Measurements from ENCODE around the gene REX1BD.
A peak's percentile ranks its signal among the peaks of the same experiment; 100 is the strongest.

The REX1BD gene

DNA sequence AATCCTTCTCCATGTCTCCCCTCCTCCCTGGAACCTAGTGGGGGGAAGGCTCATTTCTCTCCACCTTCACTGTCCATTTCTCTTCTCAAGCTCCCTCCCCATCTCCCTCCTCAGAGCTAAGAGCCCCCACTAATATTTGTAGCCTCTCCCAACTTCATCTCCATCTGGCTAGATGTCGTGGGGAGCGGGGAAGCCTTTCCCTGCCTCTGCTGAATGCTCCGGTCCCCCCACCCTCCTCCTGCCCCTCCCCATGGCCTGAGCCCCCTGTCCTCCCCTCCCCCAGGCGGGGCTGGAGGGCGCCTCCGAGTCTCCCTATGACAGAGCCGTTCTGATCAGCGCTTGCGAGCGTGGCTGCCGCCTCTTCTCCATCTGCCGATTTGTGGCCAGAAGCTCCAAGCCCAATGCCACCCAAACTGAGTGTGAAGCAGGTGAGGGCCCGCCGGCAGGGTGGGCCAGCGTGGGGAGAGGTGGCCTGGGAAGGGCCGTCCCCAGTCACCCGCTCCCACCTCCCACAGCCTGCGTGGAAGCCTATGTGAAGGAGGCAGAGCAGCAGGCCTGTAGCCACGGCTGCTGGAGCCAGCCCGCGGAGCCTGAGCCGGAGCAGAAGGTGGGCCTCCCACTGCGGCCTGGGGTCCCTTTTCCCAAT is 25.1 kb downstream of the REX1BD start:
- DNase-seq (ENCODE audit: low read depth) = no peak

DNA sequence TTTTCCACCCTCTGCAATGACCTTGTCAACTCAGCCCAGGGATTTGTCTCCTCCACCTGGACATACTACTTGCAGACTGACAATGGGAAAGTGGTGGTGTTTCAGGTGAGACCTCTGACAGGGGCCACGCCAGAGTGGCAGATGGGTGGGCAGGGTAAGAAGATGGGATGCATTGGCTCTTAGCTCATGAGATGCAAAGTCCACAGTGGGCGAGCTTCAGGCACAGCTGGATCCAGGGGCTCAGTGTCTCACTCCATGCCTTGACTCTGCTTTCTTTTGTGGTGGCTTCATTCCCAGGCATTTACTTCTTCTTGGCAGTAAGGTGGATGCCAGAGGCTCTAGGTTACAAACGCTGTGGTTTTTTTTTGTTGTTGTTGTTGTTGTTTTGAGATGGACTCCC is 27.4 kb downstream of the REX1BD start:
- no peak for DNase-seq (ENCODE audit: low read depth)

DNA sequence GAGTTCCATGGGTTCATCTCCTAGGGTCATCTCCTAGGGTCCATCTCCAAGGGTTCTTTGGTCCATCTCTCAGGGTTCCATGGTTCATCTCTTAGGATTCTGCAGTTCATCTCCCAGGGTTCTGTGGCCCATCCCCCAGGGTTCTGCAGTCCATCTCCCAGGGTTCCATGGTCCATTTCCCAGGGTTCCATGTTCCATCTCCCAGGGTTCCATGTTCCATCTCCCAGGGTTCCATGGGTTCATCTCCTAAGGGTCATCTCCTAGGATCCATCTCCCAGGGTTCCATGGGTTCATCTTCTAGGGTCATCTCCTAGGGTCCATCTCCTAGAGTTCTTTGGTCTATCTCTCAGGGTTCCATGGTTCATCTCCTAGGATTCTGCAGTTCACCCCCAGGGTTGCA is 29.0 kb downstream of the REX1BD start:
- no peak for DNase-seq (ENCODE audit: low read depth)

DNA sequence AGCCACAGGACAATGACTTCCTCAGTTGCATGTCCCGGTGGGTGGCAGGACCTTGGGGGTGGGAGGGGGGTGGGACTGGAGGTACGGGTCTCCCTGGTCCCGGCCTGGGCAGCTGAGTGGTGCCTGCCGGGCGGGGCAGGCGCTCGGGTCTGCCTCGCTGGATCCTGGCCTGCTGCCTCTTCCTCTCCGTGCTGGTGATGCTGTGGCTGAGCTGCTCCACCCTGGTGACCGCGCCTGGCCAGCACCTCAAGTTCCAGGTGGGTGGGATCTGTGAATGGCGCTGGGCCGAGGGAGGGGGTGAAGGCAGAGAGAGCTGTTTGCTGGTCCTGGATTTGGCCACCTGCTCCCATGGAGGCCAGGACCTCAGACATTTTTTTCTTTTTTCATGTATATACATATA is 29.6 kb downstream of the REX1BD start:
- no peak for DNase-seq (ENCODE audit: low read depth)

DNA sequence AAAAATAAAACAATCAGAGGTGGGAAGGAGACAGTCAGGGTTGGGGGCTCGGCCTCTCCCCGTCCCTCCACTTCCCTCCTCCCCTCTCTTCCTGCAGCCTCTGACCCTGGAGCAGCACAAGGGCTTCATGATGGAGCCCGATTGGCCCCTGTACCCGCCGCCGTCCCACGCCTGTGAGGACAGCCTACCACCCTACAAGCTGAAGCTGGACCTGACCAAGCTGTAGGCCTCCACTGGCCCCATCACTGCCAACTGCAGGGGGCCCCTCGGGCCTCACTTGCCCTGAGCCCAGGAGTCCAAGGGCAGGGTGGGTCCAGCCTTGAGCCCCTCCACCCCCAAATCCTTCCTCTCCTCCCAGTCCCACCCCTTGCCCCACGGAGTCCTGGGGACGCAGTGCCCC is 31.7 kb downstream of the REX1BD start:
- no peak for DNase-seq (ENCODE audit: low read depth)

DNA sequence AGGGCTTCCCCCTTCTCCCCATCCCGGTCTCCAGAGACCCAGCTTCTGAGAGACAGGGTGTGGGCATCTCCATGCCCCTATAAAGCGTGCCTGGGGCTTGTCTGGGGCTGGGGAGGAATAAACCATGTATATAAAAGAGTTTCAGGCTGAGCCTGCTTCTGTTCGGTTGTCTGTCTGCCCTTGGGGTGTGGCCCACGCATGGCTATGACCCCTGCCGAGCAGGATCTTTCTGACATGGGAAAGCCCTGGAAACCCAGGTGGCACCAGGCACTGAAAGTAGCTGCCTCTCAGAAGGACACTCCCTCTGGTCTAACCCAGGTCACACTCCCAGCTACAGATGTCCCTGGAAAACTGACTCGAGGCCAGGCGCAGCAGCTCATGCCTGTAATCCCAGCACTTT is 32.3 kb downstream of the REX1BD start:
- DNase-seq (ENCODE audit: low read depth) = no peak

DNA sequence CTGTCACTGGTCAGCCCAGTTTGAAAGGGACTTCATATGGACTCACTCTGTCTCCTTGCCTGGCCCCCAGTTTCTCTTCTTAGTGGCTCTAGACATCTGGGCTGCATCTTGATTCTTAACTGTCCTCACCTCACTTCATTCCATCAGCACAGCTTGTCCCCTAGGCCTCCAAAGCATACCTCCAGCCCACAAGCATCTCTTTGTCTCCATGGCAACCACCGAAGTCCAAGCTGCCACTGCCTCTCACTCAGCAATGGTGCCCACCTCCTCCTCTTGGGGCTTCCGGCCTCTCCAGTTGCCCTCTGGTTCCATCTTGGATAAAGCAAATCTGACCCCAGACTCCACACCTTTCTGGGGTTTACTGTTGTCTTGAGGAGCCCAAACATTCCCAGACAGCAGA is 38.3 kb downstream of the REX1BD start:
- DNase-seq (ENCODE audit: low read depth) = no peak

DNA sequence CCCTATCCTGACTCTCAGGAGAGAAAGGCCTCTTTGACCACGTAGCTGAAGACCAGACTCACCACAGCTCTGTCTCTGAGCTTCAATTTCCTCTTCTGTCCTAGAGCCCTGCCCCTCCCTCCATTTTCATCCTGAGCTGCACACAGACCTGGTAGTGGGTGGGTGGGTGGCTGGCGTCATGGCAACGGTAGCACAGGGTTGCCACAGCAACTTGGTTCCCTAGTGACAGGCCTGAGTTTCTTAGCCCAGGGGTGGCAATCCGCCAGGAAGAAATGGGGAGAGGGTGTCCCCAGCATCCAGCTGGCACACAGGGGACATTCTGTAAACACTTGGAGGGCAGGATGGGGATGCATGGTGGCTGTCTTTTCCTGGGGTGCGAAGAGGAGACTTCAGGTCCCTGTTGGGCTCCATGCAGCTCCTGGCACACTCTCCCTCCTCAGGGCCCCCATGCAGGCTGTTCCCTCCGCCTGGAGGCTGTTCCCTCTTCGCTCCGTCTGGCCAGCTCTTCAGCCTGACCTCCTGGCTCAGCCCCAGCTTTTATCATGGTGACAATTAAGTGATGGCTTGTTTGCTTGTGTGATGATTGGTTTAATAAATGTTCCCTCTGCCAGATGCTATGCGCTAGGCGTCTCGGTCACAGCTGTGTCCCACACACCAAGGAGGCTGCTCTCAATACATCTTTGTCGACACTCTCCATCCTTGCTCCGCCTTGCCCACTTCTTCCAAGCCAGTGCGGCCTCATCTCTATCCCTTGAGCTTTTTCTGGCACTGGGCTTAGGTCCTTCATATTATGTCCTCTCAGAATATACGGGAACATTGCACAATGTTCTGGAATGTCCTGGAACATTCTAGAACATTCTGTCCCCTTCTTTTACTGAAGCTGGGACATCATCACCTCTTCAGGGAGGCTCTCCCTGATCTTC is 40.8 kb downstream of the REX1BD start:
- no peak for DNase-seq (ENCODE audit: low read depth)

DNA sequence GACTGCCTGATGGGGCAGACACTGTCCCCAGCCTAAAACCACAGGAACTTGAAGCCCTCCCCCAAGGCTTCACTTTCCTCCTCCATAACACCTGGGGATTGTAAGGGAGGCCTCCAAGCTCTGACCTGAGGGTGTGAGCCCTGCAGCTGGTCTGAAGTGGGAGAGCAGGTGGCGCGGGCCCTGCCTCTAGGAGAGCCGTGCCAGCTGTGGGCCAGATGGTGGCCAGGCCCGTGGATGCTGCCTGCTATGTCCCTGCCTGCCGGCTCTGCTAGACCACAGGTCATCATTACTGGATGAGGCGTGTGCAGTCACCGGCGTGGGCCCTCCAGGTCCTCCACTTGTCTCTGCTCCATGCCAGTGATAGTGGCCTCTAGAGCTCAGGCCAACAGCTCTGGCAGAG is 44.7 kb downstream of the REX1BD start:
- no peak for DNase-seq (ENCODE audit: low read depth)

DNA sequence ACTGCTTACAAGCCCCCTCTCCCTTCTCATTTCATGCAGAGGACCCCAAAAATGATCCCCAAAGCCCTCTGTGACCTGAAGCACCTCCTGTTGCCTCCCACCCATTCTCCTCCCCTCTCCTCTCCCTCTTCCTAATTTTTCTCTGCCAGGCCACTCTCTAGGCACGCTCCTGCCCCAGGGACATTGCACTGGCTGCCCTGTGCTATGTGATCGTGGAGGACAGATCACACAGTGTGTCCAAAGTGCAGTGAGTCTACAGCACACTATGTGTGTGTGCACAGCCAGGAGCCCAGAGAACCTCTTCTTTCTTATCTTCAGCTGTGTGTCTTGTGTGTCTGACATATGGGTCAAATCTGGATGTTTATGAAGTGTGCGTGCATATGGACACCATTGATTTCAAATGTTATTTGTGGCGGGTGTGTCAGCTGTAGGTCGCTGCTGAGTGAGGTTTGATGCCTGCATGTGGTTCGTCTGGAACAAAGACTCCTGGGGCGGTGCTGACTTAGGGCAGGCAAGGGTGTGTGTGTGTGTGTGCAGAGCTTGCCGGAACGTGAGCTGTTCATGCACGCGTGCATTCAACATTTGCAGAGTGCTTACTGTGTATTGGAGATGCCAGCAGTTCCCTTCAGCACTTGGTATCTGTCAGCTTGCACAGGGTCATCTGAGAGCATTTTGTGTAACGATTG is 46.2 kb downstream of the REX1BD start:
- no peak for DNase-seq (ENCODE audit: low read depth)

DNA sequence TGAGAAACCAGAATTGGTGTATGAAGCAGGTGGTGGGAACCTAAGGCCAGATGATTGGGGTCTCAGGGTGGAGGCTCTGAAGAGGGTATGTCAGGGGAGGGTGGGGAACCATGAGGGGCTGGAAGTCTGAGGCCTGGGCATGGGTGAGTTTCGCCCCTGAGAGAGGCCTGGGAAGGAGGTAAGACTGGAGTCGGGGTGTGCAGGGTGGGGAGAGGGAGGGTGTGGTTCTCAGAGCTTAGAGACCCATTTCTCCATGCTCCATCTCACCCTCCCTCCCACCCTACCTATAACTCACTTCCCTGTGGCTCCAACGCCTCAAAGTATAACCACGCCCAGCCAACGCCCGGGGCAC is 47.2 kb downstream of the REX1BD start:
- no peak for DNase-seq (ENCODE audit: low read depth)

DNA sequence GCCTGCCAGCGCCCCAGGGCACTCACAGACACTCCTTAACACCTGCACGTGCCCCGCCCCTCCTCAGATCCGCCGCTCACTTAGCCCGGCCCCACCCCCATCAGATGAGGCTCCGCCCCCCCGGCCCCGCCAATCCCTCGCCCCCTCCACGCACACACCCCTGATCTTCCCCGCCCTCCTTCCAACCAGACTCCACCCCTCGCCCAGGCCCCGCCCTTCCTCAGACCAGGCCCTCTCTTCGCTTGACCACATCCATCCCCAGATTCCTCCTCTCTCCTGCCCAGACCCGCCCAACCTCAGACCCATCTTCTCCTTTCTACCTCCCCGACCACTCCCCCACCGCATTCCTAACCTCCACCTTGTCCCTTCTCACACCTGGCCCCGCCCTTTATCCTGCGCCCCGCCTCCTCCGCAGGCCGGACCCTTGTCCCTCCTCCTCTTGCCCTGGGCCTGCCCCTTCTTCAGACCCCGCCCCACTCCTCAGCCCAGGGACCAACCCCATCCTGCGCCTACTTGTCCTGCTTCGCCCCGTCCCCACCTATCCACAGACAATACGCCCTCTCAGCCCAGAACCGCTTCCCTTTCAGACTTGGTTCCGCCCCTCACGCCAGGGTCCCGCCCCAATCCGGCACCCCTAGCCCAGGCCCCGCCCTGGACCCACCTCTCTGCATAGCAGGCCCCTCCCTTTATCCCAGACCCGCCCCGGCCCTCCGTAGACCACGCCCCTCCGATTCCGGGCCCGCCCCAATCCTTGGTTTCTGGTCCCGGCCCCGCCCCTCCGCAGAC is 47.8 kb downstream of the REX1BD start:
- DNase-seq (ENCODE audit: low read depth) = peak; percentile 99

DNA sequence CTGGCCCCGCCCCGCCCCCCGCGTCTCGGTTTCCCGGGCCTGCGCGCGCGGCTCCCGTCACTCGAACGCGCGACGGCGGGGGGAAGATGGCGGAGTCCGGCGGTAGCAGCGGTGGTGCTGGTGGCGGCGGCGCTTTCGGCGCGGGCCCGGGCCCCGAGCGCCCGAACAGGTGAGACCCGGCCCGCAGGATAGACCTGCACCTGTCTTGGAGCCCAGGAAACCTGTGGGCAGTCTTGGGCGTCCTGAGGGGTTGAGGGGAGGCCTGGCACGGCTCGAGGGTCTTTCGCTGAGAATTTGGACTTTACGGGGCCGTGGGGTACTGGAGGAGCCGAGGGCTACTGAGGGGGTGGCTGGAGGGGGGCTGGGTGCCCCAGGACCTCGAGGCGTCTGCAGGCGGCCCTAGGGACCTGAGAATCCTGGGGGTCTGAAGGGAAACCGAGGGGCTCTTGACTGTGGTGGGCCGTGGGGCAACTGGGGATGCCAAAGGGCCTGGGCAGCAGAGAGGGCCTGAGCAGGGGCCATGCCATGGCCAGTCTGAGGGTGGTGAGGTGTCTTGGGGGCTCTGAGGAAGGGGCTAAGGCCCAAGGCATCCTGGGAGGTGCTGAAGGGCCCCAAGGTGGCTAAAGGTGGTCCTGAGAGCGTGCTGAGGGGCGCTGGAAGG is 48.5 kb downstream of the REX1BD start, which contains the start of gene KLHL26:
Gene KLHL26 (plus strand): TSS at position 60 of the 661 bp plus-strand sequence. CDS start 27 bp downstream, at position 87.
- no peak for DNase-seq (ENCODE audit: low read depth)

DNA sequence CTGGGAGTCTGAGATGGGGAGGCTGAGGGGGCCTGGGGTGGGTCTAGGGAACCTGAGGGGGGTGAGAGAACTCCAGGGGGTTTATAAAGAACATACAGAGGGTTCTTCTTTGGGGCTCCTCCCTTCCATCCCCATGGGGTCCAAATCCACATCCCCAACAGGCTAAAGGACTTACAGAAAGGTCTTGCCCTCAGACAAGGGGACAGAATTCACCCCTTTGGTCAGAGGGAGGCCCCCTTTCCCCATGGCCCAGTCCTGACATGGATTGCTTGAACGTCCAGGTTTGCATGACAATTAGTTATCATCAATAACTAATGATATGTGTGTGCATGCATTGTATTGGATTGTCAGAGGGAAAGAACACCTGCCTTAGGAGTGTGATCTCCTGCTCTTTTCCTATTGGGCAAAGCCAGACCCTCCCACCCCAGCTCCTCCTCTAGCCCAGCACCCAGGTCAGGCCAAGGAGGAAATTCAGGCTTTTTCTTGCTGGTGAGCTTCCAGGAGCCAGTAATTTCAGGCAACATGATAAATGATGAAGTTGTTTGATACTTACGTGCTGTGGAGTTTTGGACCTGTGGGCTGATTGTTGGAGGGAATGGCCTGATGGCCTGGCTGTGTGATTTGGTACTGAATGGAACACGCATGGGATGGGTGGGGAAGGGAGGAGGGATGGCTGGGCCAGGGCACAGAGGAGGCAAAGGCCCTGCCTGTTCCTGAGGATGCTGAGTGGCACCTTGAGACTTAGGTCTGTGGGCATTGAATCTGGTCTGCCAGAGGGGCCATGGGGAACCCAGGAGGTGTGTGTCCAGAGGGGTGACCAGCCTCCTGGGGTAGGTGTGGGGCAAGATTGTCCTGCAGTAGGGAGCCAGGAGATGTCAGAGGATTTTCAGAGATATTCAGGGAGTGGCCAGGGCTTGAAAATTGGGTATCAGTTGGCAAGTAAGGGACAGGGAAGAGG is 49.4 kb downstream of the REX1BD start:
- no peak for DNase-seq (ENCODE audit: low read depth)

DNA sequence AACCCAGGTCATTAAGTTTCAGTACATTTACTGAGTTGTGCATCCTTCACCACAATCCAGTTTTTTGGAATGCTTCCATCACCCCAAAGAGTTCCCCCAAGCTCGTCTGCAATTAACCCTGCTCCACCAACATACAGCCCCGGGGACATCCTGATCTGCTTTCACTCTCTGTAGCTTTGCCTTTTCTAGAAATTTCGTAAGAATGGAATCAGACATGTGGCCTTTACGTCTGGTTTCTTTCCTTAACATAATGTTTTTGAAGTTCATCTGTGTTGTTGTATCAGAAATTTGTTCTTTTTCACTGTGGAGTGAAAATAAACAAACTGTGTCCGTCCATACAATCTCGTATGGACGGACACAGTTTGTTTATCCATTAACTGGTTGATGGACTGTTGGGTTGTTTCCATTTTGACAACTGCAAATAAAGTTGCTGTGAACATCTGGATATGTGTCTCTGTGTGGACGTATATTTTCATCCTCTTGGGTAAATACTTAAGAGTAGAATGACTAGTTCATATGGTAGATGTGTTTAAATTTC is 51.2 kb downstream of the REX1BD start:
- no peak for DNase-seq (ENCODE audit: low read depth)

All from stimulated activated CD8-positive, alpha-beta memory T cell treated with anti-CD3 and anti-CD28 coated beads, Interleukin-12 subunit alpha, Interleukin-12 subunit beta, amount 100 ng/mL, for 1 hour (primary cell).